ENCODE measurements around the gene ZNF451.
A peak's percentile ranks its signal among the peaks of the same experiment; 100 is the strongest.
"Not testable (repeated sequence)": the region's sequence is repeated elsewhere in the genome, so short reads cannot be mapped to it uniquely, and the experiment has no call there.

ZNF451 gene

DNA sequence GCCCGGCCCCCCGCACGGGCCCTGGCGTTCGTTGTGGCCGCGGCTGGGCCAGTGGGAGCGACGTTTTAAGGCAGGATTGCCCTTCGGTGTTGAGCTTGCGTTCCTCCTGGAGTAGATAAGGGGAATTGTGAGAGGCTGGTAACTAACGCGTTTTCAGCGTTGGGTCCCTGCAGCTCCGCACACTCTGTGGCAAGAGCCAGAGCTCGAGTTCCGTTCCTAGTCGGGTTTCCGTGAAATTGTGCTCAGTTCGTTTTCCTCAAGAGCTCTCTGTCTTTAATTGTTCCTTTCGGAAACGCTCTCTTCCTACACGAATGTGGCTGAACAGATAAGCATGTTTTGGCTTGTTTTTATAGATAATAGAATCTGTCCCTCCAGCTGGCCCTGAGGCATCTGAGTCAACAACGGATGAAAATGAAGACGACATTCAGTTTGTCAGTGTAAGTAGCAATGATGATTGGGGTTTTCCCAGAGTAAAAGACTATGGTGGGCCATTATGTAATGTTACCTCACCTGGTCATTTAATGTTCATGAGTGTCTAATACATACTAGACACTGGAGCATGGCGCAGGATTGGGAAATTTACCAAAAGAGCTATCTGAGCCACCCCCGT is 575 bp downstream of the ZNF451 start:
- DNase-seq: not testable (repeated sequence)

DNA sequence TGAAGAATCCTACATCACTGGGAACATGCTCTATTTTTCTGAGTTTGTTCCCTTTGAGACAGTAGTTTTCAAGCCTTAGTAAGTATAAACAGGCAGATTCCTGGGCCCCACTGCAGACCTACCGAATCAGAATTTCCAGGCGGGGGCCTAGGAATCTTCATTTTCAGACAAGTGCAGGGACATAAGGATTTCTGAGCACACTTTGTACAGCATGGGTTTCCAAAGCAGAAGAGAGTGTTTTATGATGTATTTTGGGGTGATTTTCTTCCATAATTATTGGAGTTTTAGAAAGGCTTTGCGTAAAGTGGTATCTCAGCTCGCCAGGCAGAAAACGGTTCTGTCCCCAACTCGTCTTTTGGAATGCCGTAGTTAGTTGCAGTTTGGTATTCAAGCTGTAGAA is 1.4 kb downstream of the ZNF451 start:
- not testable (repeated sequence) for DNase-seq

DNA sequence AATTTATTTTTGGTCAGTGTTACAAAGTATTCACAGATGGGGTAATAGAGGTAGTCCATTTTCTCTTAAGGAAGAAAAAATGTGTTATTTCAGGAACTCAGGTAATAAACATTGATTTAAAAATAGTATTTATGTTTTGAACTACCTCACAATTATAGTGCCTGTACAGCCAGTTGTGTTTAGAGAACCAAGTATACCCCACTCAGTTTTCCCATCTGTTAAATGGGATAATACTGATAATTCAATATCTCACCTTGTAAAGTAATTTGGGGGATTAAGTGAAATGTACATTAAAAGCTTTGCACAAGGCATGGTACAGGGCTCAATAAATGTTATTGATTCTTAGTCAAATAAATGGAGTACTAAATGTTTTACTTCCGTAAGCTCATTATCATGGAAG is 4.7 kb downstream of the ZNF451 start:
- no peak for DNase-seq

GRCh38 chr6:57097596-57097995 is 7.6 kb downstream of the ZNF451 start:
- DNase-seq: peak; percentile 39

DNA sequence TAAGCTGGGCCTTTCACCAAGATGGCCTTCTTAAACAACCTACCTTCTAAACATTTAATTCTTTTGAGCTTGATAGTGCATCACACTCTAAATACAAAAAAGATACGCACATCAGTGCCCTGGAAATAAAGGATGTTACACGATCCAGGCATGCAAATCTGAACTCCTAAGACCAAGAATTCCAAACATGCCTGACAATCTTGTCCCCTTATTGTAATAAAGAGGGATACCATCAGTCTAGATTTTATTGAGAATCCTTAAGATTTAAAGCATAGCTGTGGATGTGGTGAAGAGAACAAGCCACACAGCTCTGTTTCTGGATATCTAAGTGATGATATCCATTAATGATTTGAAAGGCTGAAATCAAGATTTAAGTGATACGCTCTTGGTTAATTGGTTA is 13.0 kb downstream of the ZNF451 start:
- DNase-seq: peak; percentile 40

DNA sequence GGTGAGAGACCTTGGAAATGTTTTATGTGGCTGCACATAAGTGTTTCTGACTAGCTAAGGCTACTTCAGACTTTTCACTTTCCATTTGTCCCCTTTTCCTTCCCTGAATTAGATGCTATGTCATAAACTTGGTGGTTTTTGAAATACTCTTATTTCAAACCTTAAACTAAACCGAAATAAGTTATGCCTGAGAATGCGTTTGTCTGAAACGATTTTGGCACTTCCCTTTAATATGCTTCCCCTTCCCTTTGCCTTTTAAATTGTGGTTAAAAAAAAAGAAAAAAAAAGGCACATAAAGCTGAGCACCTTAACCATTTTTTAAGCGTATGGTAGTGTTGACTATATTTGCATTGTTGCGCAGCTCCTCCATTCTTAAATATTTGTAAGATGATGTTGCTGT is 14.3 kb downstream of the ZNF451 start:
- DNase-seq: no peak

DNA sequence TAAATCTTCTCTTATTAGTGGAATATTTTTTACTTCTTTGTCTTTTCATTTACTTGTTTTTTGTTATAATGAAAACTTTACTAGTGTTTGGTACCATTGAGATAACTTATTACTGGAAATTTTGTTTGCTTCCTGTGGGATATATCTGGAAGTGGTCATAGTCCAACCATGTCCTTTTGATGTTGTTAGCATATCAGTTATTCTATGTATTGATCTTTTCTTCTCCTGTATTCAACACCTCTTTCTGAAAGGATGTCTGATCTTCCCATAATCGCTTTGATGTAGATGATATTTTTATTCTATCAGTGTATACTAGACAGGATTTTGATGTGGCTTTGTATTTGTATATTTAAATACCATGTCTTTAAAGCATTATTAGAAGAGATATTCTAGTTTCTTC is 17.0 kb downstream of the ZNF451 start:
- DNase-seq: no peak

DNA sequence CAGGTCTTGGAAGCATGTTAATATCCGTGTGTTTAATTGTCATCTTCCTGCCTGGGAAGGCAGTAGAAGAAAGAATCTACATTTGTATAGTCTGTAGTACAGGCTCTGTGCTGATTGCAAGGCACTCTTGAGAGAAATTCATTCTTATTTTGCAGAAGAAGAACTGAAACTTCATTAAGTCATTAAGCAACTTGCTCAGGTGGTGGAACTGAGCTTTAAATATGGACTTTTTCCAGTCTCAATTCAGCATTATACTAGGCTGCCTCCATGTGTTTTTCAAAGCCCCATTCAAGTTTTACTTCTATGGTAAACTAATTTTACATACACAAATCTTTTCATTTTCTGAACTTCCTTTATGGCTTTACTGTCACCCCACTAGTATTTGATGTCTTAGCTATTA is 18.7 kb downstream of the ZNF451 start:
- DNase-seq: no peak

DNA sequence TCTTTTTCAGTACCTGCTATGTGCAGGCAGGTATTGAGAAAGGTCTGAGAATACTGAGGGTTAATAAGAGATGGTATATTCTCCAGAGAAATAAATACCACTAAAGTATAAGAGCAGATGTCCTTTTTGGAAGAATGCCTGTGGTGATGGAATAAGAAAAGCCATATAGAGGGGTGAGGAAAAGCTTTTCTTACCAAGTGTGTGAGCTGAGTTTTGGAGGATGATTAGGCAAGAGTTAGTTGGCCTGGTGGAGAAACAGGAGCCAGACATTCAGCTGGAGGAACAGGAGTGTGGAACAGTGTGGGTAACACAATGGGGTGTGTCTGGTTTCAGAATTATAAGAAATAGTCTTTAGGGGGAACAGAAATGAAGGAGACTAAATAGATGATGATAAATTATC is 19.9 kb downstream of the ZNF451 start:
- DNase-seq: no peak

- DNase-seq: no peak
These were observed 23.1 kb downstream of the ZNF451 start for GRCh38 chr6:57113105-57113504.

- DNase-seq: no peak
These were observed 26.8 kb downstream of the ZNF451 start for GRCh38 chr6:57116776-57117175.

DNA sequence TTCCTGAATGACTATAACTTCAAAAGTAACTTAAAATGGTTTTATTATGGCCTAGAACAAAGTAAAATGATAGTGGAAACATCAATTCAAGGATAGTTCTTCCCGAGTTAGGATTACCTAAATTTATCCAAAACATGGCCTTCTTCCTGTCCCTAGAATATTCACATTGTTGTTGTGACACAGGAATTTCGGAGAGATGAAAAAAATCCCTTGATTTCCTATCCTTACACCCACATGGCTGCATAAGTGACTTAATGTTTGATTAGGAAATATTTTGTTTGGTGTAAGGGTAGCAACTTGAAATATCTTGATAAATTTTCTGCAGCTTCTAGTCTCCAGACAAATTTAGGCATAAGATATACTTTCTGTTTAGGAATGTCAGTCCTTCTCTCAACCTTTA is 27.8 kb downstream of the ZNF451 start:
- no peak for DNase-seq

GRCh38 chr6:57123111-57123510 is 33.1 kb downstream of the ZNF451 start:
- no peak for DNase-seq

DNA sequence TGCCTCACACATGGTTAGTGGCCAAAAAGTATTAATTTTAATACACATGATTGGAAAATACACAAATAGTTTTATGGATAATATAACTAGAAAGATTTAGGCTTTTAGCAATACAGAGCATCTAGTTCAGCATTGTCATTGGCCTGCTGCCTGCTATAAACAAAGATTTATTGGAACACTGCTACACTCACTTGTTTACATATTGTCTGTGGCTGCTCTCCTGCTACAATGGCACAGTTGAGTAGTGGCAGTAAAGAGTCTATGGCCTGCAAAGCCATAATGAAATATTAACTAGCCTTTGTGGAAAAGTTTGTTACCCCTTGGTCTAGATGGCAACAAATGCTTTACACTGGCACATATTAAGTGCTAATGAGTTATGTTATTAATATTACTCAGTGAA is 37.8 kb downstream of the ZNF451 start:
- DNase-seq: no peak

DNA sequence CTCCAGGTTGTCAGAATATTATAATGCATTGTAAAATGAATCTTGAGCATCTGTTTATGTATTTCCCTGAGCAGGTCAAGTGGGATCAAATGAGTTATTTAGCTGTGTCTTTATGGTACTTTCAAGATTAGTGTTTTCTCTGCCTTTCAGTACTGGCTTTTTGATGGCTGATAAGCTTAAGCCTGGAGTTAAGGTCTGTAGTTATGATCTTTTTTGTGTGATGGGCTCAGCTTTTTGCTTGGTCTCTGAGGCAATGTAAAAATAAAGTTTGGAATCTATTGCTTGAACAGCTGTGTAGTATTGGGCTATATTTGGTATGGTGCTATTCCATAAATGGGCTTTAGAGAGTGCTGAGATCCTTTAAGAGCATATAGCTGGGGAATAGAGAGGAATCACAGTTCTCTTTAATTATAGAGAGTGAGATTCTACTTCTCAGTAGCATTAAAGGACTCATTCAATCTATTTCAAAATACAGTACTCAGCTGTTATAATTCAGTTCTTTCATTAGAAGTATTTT is 40.7 kb downstream of the ZNF451 start:
- DNase-seq: peak; percentile 27

DNA sequence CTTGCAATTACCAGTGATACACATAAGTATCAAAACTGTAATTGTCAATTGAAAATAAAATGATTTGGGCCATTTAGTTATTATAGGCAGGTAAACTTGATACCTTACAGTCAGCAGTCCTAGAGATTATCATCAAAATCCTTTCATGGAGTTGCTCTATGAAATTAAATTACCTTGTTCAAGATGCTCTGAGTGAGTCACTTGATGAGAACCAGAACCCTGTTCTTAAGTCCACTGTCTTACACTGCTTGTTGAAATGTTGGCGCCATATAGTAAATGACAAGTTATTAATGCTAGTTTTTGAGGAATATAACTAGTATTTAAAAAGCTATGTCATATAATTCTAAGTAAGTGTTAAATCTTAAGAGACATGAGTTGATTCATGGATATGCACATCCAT is 45.0 kb downstream of the ZNF451 start:
- no peak for DNase-seq

GRCh38 chr6:57135885-57136284 is 45.9 kb downstream of the ZNF451 start:
- DNase-seq: no peak

DNA sequence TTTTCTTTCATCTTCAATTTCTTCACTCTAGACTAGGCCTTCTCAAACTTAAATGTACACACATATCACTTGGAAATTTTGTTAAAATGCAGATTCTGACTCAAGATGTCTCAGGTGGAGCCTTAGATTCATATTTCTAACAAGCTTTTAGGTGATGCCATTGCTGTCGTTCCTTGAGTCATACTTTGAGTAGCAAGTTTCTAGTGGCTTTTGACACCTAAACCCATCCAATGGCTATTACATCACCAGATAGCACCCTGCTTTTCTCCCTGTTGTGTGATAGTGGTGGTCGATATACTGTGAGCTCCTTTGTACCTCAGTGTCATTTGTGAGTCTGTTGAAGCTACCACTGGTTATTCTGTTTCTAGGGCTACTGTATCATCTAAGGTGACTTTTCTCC is 47.4 kb downstream of the ZNF451 start:
- no peak for DNase-seq

DNA sequence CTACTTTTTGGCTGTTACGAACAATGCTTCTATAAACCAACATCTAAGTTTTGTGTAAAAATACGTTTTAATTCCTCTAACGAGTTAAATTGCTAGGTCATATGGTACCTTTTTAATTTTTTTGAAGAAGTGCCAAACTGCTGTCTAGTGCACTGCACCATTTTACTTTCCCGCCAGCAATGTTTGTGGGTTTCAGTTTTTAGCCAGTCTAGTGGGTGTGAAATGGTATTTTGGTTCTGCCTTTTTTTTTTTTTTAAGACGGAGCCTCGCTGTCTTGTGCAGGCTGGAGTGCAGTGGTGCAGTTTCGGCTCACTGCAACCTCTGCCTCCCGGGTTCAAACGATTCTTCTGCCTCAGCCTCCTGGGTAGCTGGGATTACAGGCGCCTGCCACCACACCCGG is 48.0 kb downstream of the ZNF451 start:
- DNase-seq: no peak

DNA sequence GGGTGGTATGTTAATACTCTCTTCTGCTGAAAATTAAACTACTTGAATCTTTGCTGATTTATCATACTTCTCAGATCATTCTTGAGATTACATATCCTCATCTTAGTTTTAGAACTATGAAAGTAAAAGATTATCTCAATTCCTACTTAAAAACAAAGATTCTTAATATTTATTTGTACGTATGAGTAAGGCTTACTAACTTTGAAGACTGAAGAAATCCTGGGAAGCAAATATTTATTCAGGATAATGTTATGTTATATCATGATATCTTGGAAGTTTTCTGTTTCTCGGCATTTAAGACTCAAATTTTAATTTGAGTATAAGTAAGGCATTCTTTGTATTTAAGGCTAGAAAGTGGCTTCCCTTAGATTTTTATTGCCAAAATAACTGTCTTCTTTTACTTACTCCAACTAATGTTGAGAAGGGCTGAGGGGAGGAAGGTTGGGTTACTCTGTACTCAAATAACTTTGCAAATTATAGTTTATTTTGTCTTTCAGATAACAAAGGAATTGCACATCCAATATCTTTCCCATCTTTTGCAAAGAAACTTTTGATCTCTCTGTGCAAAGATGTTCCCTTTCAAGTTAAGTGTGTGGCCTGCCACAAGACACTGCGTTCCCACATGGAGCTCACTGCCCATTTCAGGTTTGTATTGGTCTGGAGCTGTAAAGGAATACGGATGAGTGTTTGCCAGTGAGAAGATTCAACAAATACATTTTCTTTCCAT is 51.6 kb downstream of the ZNF451 start:
- no peak for DNase-seq

GRCh38 chr6:57142178-57142525 is 52.2 kb downstream of the ZNF451 start:
- DNase-seq: no peak

GRCh38 chr6:57143690-57144089 is 53.7 kb downstream of the ZNF451 start:
- no peak for DNase-seq

- no peak for DNase-seq
These were observed 57.4 kb downstream of the ZNF451 start for GRCh38 chr6:57147401-57147800.
